H9 (cell line): ENCODE results near the gene DMD. TPM values are rescaled to one million over a fixed set of nuclear protein-coding genes. Genes with fewer than 3 reads are reported as not detected.

Experiments
- DNase-seq: peaks from one replicate; pipeline ENCODE4 v3.0.0-alpha.2; 2017
- H2AFZ ChIP-seq: one replicate; pipeline ENCODE4 v1.6.1; 2013; ENCODE audit warnings: mild to moderate bottlenecking, low read length, control low read depth, moderate library complexity
- H2AK5ac ChIP-seq: 2 replicates; pipeline ENCODE4 v1.6.1; 2013; ENCODE audit warnings: low read length, control low read depth, mixed read lengths; ENCODE audit not compliant: insufficient read length
- H2BK120ac ChIP-seq: one replicate; pipeline ENCODE4 v1.6.1; 2013; ENCODE audit warnings: low read depth, mild to moderate bottlenecking, low read length, control low read depth, inconsistent platforms; ENCODE audit not compliant: poor library complexity, severe bottlenecking
- H2BK12ac ChIP-seq: 2 replicates; pipeline ENCODE4 v1.6.1; 2013; ENCODE audit warnings: low read length, control low read depth, mixed read lengths, low read depth; ENCODE audit not compliant: insufficient read length
- H2BK15ac ChIP-seq: 2 replicates; pipeline ENCODE4 v1.6.1; 2013; ENCODE audit warnings: low read depth, low read length, control low read depth
- H2BK20ac ChIP-seq: one replicate; pipeline ENCODE4 v1.6.1; 2013; ENCODE audit warnings: low read depth, mild to moderate bottlenecking, low read length, control low read depth, inconsistent platforms; ENCODE audit not compliant: poor library complexity, severe bottlenecking
- H2BK5ac ChIP-seq: 2 replicates; pipeline ENCODE4 v1.6.1; 2013; ENCODE audit warnings: low read length, control low read depth, mixed read lengths; ENCODE audit not compliant: insufficient read length
- H3K14ac ChIP-seq: 2 replicates; pipeline ENCODE4 v1.6.1; 2013; ENCODE audit warnings: low read length, control low read depth; ENCODE audit not compliant: insufficient read depth
- H3K18ac ChIP-seq: 2 replicates; pipeline ENCODE4 v1.6.1; 2013; ENCODE audit warnings: low read depth, mild to moderate bottlenecking, mixed read lengths, low read length, control low read depth; ENCODE audit not compliant: insufficient read length
- H3K23ac ChIP-seq: 2 replicates; pipeline ENCODE4 v1.6.1; 2013; ENCODE audit warnings: low read length, control low read depth, mixed read lengths, low read depth; ENCODE audit not compliant: insufficient read length
- H3K23me2 ChIP-seq: 2 replicates; pipeline ENCODE4 v1.6.1; 2013; ENCODE audit warnings: low read depth, mild to moderate bottlenecking, mixed read lengths, low read length, control low read depth; ENCODE audit not compliant: insufficient read length, poor library complexity, severe bottlenecking
- H3K27ac ChIP-seq: 2 replicates; pipeline ENCODE4 v1.5.1; 2013; ENCODE audit warnings: low read length, control low read depth, mixed read lengths, low read depth; ENCODE audit not compliant: insufficient read length
- H3K27me3 ChIP-seq: 2 replicates; pipeline ENCODE4 v1.6.1; 2013; ENCODE audit warnings: low read length, control low read depth, inconsistent platforms; ENCODE audit not compliant: insufficient read depth
- H3K4ac ChIP-seq: 2 replicates; pipeline ENCODE4 v1.6.1; 2013; ENCODE audit warnings: low read depth, mild to moderate bottlenecking, control low read depth, inconsistent platforms, low read length, moderate library complexity
- H3K4me1 ChIP-seq: 2 replicates; pipeline ENCODE4 v1.6.1; 2013; ENCODE audit warnings: low read length, control low read depth, inconsistent platforms; ENCODE audit not compliant: insufficient read depth
- H3K4me2 ChIP-seq: 2 replicates; pipeline ENCODE4 v1.6.1; 2013; ENCODE audit warnings: low read length, control low read depth, mixed read lengths; ENCODE audit not compliant: insufficient read length, insufficient read depth
- H3K56ac ChIP-seq: 2 replicates; pipeline ENCODE4 v1.6.1; 2013; ENCODE audit warnings: low read depth, mild to moderate bottlenecking, mixed read lengths, low read length, control low read depth; ENCODE audit not compliant: insufficient read length
- H3K79me1 ChIP-seq: 2 replicates; pipeline ENCODE4 v1.6.1; 2013; ENCODE audit warnings: low read depth, mild to moderate bottlenecking, moderate library complexity, low read length, control low read depth, inconsistent platforms; ENCODE audit not compliant: insufficient read depth, poor library complexity, severe bottlenecking
- H3K79me2 ChIP-seq: 2 replicates; pipeline ENCODE4 v1.6.1; 2013; ENCODE audit warnings: low read length, control low read depth, inconsistent platforms; ENCODE audit not compliant: insufficient read depth
- H3K9ac ChIP-seq: 2 replicates; pipeline ENCODE4 v1.6.1; 2013; ENCODE audit warnings: low read length, control low read depth, mixed read lengths; ENCODE audit not compliant: insufficient read length; ENCODE audit errors: extremely low read depth
- H3K9me3 ChIP-seq: one replicate; pipeline ENCODE4 v1.6.1; 2013; ENCODE audit warnings: low read depth, low read length, inconsistent platforms; ENCODE audit not compliant: control insufficient read depth
- H3T11ph ChIP-seq: one replicate; pipeline ENCODE4 v1.6.1; 2013; ENCODE audit warnings: mild to moderate bottlenecking, low read length, control low read depth, inconsistent platforms
- H4K20me1 ChIP-seq: one replicate; pipeline ENCODE4 v1.6.1; 2013; ENCODE audit not compliant: control insufficient read depth, insufficient read length, insufficient read depth
- H4K5ac ChIP-seq: 2 replicates; pipeline ENCODE4 v1.6.1; 2013; ENCODE audit warnings: low read depth, mild to moderate bottlenecking, mixed read lengths, low read length, control low read depth; ENCODE audit not compliant: insufficient read length
- H4K8ac ChIP-seq: replicated peaks from 2 replicates; pipeline ENCODE4 v1.6.1; 2013; ENCODE audit warnings: low read length, control low read depth, mixed read lengths, low read depth; ENCODE audit not compliant: insufficient read length
- H4K91ac ChIP-seq: 2 replicates; pipeline ENCODE4 v1.6.1; 2013; ENCODE audit warnings: low read depth, mild to moderate bottlenecking, moderate library complexity, mixed read lengths, low read length, control low read depth; ENCODE audit not compliant: insufficient read length
- H3K27ac Mint-ChIP-seq, 3 experiments: 2 replicates in 2 of 3; 3 replicates in 1 of 3; pipeline ENCODE4 v1.8.0; 2020 to 2021; ENCODE audit warnings: mixed read lengths in 3 of 3, mild to moderate bottlenecking in 1 of 3, moderate library complexity in 1 of 3
- H3K27me3 Mint-ChIP-seq: 2 replicates; pipeline ENCODE4 v1.8.0; 2021; ENCODE audit warnings: low read depth, mild to moderate bottlenecking, moderate library complexity, mixed read lengths
- H3K36me3 Mint-ChIP-seq, 3 experiments: 2 replicates in 2 of 3; 3 replicates in 1 of 3; pipeline ENCODE4 v1.8.0; 2020 to 2021; ENCODE audit warnings: low read depth in 3 of 3, mixed read lengths in 3 of 3; ENCODE audit not compliant: insufficient read depth in 1 of 3
- H3K4me1 Mint-ChIP-seq, 2 experiments: 2 replicates each; pipeline ENCODE4 v1.8.0; 2020; ENCODE audit warnings: mixed read lengths in 2 of 2
- H3K4me3 Mint-ChIP-seq, 2 experiments: 2 replicates in 1 of 2; 3 replicates in 1 of 2; pipeline ENCODE4 v1.8.0; 2020 to 2021; ENCODE audit warnings: mild to moderate bottlenecking in 2 of 2, mixed read lengths in 2 of 2, moderate library complexity in 1 of 2
- H3K9me3 Mint-ChIP-seq, 2 experiments: 2 replicates in 1 of 2; 3 replicates in 1 of 2; pipeline ENCODE4 v1.8.0; 2020; ENCODE audit warnings: mild to moderate bottlenecking in 2 of 2, mixed read lengths in 2 of 2, moderate library complexity in 1 of 2
- WGBS: extraction: QIAGEN DNeasy Blood & Tissue Kit; methylation state at CpG from one replicate; pipeline ENCODE4 v1.1.7; 2013; ENCODE audit warnings: missing lambda C conversion rate, low lambda C conversion rate, mixed read lengths; ENCODE audit not compliant: insufficient read length; ENCODE audit errors: extremely low coverage; 5-methylcytosine and 5-hydroxymethylcytosine counted together
- total RNA-seq: library from RNA; stranded (reverse); gene quantifications from 2 replicates; pipeline ENCODE4 v1.2.1, GENCODE V29; 2021
- TF ChIP-seq, protein P1 (sequence below): fragments of 200-600 bp; sonication (generic); conservative IDR thresholded peaks from 3 replicates; pipeline ENCODE4 v1.8.0; 2021; ENCODE audit warnings: antibody characterized with exemption, mild to moderate bottlenecking

Gene DMD
- total RNA-seq, 1 experiment from 2014 or later: 3.8 TPM

DNA sequence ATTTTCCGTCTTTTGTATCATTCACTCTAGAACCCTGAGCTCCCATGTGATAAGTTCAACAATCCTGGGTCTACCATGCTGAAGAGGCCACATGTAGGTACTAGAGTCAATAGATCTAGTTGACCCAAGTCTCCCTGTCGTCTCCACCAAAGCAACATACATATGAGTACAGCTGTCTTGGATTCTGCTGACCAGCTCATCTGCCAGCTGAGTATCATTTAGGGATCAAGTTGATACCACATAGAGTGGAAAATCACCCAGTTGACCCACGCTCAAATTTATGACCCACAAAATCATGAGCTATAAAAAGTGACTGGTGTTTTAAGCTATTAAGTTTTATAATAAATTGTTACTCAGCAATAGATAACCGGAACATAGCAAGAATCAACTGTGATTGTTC lies 61.8 kb downstream of the DMD start:
- H3K9ac ChIP-seq: no peak overlapping the region
- no peak for DNase-seq
- H2AK5ac ChIP-seq: no peak overlapping the region
- H3K27me3 Mint-ChIP-seq: no peaks in the 10 kb centered on the region
- no peak overlapping the region for H2BK120ac ChIP-seq
- no peaks in the 10 kb centered on the region; the same call in 1 of the 2 replicates for H3K4me1 ChIP-seq
- TF ChIP-seq, protein P1, sequence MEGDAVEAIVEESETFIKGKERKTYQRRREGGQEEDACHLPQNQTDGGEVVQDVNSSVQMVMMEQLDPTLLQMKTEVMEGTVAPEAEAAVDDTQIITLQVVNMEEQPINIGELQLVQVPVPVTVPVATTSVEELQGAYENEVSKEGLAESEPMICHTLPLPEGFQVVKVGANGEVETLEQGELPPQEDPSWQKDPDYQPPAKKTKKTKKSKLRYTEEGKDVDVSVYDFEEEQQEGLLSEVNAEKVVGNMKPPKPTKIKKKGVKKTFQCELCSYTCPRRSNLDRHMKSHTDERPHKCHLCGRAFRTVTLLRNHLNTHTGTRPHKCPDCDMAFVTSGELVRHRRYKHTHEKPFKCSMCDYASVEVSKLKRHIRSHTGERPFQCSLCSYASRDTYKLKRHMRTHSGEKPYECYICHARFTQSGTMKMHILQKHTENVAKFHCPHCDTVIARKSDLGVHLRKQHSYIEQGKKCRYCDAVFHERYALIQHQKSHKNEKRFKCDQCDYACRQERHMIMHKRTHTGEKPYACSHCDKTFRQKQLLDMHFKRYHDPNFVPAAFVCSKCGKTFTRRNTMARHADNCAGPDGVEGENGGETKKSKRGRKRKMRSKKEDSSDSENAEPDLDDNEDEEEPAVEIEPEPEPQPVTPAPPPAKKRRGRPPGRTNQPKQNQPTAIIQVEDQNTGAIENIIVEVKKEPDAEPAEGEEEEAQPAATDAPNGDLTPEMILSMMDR: no peak
- no peaks in the 10 kb centered on the region for H4K20me1 ChIP-seq
- no peak overlapping the region for H2BK12ac ChIP-seq
- no peak overlapping the region for H3K4me3 Mint-ChIP-seq
- no peak overlapping the region for H2BK5ac ChIP-seq
- peaks cover 0 to 1% (median 0%) of the 10 kb centered on the region in 3 experiments; a peak in 1 of 7 replicates for H3K36me3 Mint-ChIP-seq
- H2BK15ac ChIP-seq: no peak overlapping the region
- no peaks in the 10 kb centered on the region for H3K23me2 ChIP-seq
- H3K27ac Mint-ChIP-seq: no peak overlapping the region
- H4K91ac ChIP-seq: no peak overlapping the region
- H3K56ac ChIP-seq: no peak overlapping the region
- H3K79me2 ChIP-seq: no peaks in the 10 kb centered on the region
- peaks cover 5% of the 10 kb centered on the region in 2 experiments for H3K4me1 Mint-ChIP-seq
- H3K23ac ChIP-seq: no peak overlapping the region
- no peak overlapping the region for H4K8ac ChIP-seq
- H3K9me3 ChIP-seq: no peaks in the 10 kb centered on the region
- no peak overlapping the region for H3T11ph ChIP-seq
- no peak overlapping the region for H4K5ac ChIP-seq
- H3K14ac ChIP-seq: no peak overlapping the region
- no peak overlapping the region for H3K4me2 ChIP-seq
- WGBS: no CpG with 5 or more reads among the region's 4 CpGs
- H3K9me3 Mint-ChIP-seq: peaks cover 0 to 8% of the 10 kb centered on the region in 2 experiments; a peak in 3 of 5 replicates
- no peak overlapping the region for H3K4ac ChIP-seq
- no peak overlapping the region for H2BK20ac ChIP-seq
- no peak overlapping the region for H3K27ac ChIP-seq
- H2AFZ ChIP-seq: no peak overlapping the region
- H3K27me3 ChIP-seq: no peaks in the 10 kb centered on the region
- no peak overlapping the region for H3K18ac ChIP-seq
- no peaks in the 10 kb centered on the region for H3K79me1 ChIP-seq
